HG03439 (cell line): ENCODE measurements around the gene NR2F1.
"Not testable (repeated sequence)": the region's sequence is repeated elsewhere in the genome, so short reads cannot be mapped to it uniquely, and the experiment has no call there.

Experiments
- ATAC-seq: cut with Tn5 transposase; IDR thresholded peaks from one replicate; pipeline ENCODE4 v1.9.1; 2021; ENCODE audit warnings: mild to moderate bottlenecking, moderate library complexity; ENCODE audit not compliant: unreplicated experiment

The NR2F1 gene

DNA sequence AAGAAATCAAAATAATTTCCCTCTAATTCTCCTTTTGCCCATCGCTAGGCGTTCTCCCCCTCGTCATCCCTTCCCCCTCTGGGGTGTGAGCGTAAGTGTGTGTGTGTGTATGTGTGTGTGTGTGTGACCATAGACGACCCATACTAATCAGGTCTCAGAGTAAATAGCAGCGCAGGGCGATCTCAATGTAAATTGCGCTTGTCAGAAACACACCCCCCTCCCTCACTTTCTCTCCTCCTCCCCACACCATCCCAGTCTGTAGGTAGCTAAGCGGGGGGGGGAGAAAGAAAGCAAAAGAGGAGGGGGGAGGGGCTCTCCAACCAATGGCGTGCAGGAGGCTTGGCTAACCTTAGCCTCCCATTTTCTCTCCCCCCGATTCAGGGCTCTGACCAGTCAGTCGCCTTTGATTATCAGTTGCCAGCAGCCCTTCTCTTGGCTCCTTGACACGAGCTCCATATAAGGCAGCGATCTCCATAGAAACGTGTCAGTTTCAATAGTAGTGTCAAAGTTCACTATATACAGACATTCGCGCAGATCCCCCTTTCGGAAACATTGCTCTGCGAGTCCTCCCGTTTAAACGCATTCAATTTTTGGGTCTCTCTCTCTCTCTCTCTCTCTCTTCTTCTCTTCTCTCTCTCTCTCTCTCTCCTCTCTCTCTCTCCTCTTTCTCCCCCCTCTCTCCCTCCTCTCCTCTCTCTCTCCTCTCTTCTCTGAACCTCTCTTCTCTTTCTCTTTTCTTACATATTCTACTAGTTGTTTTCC, at the start of gene NR2F1:
Gene NR2F1 (plus strand): TSS at position 546 of the 762 bp plus-strand sequence. CDS start 1,802 bp downstream, outside the sequence.
- ATAC-seq, result peak; percentile 26

DNA sequence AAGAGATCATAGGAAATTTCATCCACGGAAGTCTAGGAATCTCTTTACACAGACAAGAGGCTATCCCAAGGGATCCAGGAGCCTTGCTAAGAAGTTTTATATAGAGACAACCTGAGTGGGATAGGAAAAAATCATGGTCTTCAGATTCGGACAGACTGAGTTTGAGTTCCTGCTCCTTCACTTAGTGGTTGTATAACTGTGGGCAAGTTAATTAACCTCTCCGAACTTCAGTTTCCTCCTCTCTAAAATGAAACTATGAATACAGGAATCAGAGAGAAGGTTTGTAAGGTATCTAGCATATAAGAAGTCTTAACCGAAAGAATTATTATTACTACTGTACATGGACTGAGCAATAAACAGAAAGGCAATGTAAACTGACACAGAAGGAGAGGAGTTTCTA, 37.1 kb upstream of the NR2F1 start:
- no peak for ATAC-seq

DNA sequence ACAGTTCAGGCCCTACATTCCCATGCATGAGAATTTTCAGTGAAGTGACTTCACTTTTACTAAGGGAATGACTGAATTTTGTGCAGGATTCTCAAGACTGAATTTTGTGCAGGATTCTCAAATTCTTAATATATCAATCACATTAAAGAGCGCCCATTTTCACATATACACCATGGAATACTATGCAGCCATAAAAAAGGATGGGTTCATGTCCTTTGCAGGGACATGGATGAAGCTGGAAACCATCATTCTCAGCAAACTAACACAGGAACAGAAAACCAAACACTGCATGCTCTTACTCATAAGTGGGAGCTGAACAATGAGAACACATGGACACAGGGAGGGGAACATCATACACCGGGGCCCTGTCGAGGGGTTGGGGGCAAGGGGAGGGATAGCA, 33.4 kb upstream of the NR2F1 start:
- ATAC-seq, result not testable (repeated sequence)

DNA sequence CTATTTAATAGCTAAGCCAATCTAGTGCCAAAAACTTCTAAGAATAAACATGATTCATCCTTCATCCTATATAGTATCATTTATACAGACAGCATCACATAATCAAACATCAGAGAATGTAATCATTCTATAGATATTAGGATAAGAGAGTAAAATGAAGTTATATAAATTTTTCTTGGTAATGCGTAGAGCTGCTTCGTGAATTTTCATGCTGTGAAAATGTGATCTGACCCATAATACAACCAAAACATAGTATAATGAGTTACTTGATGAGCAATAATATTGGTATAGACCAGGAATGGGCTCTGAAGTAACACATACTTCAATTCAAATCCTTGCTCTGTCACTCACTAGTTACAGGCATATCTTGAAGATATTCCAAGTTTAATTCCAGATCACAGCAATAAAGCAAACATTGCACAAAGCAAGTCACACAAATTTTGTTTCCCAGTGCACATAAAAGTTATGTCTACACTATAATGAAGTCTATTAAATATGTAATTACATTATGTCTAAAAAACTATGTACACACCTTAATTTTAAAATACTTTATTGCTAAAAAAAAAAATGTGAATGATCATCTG, 25.9 kb upstream of the NR2F1 start:
- ATAC-seq, result no peak

DNA sequence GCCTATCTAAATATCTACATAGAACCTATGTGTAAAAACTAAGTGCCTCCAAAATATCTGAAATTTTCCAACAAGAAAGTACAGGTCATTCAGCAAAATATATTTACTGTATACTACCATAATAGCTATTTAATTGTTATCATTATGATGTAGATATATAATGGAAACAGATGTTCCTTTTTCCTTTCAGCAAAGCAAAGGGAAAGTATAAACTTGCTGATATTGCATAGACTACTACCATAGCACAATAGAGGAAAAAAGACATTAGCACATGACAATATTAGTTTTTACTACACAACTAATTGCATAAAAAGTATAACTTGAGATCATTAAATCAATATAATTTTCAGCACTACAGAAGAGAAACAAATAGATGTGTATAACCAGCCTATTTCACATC, 16.9 kb upstream of the NR2F1 start:
- no peak for ATAC-seq

DNA sequence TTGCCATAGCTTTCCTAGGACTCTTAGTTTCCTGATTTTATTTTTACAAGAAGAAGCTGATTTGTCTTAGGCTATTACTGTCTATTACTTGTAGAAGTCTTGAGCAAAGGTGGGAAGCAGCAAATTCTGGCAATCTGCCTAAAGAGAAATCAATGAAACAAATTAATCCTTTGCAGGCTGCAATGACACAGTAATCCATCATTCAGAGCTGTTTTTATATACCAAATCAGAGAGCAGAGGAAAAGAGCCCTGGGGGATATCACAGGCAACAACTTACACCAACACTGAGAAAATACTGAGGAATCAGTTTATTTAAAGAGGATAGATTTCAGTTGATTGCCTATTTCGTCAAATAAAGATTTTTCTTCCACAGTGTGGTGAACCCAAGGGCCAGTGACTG, 15.6 kb upstream of the NR2F1 start:
- no peak for ATAC-seq

DNA sequence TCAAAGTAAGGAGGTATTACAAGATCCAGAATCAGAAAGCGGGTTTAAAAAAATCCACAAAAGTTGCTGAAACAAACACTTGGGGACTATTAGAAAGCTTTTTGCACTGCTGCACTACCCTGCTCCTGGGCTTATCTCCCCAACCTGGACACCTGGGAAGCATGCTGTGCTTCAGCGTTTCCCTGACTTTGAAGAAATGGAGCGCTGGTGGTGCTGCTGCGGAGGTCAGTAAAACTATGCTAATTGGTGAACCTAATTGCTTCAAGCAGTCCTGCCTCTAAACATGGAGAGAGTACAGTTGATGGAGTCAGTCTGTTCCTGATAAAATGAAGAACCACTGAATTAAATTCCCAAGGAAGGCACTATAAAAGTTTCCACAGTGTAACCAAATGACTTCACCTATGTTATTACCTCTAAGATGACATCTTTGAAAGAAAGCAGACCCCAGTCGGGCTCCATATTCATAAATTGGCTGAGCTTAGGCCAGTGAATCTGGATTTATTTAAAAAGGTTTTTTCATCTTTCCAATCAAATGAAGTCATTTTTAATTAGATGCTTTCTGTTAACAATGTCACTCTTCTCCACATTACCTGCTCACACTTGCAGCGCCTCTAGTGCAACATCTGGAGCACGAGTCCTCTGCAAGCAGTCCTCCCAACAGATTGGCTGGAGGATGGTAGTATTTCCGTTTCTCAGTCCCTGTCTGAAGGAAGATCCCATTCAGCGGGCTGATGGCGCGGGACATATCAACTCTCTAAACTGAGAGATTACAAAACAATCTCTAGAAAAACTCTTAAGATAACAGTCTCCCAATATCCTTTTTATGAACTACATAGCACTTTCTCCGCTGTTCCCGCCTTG, 13.5 kb upstream of the NR2F1 start:
- ATAC-seq, result no peak

DNA sequence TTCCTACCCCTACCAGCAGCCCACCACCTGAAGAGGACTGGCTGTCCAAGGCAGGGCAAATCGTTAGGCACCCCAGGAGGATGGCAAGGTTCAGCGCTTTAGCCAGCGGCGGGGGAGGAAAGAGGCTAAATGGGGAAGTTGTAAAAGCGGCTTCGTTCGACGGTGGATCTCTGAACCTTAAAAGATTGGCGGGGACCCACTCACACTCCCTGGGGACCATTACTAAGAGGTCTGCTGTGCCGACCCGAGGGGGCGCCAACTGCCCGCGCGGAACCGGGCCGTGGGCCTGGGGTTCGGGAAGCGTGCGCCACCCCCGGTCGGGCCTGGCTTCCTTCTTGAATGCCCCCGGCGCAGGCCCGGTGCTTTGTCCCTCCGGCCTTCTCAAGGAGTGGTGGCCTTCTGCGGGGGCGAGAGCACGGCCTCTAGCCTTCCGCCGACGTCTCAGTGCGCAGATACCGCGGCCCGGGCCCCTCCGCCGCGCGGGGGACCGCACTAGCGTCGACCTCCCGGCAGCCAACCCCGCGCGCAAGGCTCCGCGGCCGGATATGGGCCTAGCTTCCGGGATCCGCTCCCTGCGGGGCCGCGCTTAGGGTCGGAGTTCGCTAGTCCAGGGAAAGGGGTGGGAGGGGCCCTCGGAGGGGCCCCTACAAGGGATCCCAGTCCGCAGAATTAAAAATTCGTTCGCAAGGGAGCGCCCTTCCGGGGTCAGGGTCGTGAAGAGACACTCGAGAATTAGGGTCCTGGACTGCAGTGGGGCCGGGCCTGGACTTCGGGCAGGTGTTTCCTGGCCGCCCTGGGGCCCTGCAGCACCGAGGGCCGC, 12.5 kb upstream of the NR2F1 start:
- ATAC-seq, result no peak

DNA sequence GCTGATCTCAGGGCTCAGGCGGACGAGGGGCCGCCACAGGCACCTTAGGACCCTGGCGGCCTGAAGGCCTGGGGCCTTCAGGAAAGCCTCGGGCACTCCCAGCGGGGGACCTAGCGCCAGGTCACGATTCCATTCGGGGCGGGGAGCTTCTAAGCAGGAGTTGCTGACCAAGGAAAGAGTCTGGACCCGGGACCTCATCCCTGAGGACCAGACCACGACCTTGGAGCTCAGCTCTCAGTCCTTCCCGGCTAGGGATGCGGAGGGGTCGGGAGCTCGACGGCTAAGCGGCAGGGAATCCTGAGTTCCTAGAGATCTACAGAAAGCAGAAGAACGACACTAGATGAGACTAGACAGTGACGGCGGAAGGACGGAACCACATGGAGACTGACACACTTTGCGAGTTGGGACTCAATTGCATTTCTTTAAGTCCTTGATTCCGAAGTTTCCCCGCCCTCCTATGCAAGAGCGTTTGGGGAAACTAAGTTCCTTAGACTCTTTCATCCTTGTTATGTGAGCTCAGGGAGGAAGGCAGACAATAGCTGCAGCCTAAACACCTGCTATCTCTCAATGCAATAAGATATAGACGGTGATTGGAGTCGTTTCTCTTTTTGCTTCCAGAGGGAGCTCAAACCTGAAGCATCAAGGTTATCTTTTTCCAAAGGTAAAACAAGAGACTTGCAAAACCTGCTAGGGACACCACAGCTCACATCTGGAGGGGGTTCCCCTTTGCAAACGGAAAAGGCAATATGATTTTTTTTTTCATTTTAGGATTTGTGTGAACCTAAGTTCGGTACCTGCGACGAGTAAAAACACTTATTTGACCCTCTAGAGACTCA, 11.7 kb upstream of the NR2F1 start:
- no peak for ATAC-seq

DNA sequence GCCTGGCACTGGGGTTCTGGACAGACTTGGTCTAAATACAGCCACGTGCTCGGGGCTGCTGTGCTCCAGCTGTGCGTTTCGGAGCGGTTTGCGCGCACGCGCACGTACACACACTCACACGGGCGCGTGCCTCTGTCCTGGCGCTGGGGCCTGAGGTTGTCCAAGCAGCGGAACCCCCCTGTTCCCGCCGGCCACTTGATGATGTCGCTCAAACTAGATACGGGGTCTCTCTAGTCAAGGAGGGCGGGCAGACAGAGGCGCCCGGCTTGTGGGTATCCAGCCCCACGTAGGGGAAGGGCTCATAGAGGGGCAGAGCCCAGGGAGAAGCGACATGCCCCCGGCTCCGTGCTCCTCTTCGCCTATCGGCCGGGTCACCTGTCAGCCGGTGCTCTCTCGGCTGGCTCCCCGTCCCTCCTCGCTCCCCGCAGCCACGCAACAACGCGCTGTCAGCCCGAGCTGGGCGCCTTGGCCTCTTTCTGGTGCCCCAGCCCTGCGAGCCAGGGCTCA, 10.9 kb upstream of the NR2F1 start:
- no peak for ATAC-seq

DNA sequence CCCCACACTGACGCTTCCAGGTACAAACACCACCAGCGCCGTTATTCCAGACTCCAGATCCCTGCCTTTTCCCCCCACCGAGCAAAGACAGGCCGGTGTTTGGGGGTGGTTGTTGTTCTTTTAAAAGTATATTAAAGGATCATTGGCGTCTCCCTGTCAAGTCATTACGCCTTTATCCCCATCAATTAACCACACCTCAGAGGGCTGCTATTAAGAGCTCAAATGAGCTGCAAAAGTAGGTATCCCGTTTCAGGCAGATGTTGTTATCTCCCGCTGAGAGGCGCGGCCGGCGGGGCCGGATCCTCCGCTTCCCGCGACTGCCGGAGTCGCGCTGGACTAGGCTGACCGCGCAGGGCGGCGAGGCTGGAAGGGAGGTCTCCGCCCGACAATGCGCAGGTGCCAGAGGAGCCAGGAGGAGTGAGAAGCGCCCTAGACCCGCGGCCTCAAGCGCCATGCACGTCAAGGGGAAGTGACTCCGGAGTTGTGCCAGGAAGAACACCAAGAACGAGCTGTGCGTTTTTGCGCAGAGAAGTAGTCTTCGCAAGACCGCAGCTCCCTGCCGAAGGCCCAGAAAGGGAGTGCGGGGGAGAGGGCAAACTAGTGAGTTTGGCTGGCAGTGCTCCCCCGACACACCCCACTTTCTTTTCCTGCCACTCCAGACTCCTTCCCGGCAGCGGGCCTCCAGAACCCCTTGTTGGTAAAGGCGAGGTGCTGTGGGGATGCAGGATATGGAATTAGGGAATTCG, 10.2 kb upstream of the NR2F1 start:
- no peak for ATAC-seq

DNA sequence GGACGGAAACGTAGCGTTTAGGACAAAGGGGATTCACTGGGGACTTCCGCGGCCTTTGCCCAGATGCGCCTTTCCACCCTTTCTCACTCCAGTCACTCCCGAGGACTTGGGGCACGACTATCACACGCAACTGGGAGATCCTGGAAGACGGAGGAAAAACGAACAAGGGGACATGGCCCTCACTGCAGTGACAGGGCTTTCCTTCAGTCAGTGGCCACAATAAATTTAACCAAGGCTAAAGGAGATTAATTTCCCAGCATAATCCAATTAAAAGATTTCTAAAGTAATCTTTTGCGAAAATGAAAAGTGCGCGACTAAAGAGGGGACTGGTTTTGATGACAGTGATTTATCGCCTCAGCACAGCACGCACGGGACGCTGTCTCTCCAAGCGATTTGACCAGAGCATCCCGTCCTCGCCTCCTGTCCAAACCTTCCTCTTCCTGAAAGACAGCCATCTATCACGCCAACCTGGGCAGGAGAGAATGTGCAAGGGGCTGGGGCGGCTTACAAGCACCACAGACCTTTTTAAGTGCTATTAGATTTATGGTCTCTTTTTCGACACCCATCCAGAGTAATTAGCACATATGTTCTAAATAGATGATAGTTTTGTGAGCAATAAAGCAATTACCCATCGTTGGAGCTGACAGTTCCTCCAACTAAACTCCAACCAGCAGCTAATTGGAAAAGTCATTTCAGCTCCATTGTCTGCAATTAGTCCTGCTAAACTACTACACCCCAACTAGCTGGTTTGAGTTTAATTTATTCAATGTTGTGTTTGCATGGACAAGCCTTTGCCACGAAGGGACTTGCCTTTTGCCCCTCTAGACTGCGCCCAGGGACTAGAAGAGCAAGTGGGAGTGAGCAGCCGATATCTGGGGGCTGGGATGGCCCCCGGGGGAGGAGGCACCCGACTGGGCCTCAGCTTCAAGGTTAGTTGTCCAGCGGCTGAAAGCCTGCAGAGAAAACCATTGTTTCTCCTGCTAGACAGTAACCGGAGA, 9.4 kb upstream of the NR2F1 start:
- no peak for ATAC-seq

DNA sequence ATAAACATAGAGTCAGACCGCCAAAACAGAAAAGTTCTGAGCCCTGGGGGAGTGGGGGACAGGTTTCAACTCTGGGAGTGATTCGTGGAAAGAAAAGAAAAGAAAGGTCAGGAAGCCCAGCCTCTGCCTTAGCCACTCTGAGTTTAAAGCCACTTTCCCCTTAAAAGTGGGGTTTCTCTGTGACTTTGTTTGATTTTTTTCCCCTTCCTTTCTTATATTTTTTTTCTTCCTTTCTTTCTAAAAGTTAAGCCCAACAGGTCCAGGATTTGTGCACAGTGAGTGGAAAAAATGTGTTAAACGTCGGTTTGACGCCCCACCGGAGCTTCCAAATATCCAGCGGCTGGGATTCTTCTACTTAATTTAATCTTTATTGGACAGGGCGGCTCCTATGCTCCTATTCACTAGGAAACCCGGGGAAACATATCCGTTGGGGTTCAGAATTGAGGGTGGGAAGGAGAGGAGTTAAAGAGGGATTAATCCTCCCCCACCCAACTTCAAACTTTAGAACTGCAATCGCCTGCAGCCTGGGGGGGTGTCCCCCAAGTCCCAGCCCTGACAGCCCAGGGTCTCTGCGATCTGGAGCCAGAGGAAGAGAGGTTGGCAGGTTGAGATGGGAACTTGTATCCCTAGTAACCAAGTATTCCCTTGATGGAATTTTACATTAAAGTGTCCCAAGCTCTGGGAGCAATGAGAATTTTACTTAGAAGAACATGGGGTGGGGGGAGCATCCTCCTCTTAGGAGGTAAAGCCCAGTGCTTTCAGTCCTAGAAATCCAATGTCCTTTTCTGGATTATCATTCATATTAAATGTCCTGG, 8.3 kb upstream of the NR2F1 start:
- no peak for ATAC-seq

DNA sequence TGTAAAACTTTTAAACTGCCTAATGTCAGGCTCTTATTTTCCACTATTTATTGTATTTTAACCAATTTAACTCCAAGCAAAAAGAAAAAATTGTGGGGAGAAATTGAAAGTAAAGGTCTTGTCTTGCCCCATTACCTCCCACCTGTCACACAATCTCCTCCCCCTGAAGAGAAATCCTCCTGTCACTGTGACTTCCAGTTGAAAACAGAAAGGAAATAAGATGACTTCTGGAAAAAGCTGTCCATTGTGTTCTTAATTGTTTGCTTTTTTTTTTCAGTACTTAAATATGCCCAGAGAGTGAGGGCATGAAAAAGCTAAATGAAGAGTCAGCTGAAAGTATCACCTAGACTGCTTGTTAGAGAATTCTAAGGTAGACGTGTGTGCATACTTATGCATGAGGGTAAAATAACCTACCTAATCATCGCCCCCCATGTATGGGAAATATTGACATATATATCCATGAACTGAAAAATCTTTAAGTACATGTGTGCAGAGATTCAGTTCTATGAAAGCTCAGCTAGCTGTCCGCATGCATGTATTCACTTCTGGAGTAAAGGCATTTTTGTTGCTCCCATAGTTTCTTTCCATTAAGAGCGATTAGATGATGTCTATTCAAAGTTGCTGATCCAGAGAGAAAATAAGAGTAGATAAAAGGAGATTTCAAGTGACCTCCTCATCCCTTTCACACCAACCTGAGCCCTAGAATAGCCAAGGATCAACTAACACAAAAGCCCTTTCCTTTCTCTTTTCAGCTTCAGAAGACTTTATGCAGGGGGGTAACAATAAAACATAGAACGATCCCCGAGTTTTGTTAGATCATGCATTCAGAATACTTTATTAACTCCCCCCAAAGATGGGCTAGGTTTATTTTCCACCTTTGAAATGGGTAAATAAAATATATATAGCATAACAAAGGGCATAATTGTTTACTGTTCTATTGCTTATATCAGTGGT, 7.3 kb upstream of the NR2F1 start:
- ATAC-seq, result no peak

DNA sequence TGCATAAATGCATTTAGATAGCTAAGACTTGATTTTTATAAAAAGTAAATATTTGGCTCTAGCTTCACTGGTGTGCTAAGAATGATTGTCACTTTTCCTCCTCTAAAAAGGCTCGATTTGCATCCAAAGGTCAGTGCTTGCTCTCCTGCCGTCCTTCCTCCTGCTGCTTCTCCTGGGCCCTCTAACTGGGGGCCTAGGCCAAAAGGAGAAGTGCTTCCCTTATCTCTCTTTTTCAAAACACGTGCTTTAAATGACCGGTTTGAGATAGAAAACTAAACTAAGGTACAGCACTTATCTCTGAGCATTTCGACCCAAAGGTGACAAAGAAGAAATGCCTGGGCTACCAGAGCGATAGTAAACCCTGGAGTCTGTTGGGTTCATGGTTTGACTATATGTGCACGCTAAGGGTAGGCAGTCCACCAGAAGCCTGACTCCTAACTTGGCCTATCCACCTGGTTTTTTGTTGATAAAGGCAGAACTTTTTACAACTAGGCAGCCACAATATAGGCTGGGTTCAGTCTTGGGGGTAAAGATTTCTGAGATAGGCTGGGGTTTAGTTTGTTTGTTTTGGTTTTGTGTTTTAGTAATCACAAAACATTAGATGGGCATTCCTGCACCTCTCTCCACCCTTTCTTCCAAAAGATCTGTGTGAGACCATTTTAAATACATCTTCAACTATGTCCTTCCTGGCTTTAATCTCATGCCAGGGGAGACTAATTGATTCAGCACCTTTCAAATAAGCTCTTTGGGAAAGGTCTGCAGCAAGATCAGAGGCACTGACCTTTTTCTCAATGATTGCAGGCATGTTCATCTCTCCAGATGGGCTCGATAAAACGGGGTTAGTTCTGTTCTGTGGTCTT, 5.8 kb upstream of the NR2F1 start:
- no peak for ATAC-seq
